Measurements from ENCODE around the gene CCR9. TPM values are rescaled to one million over a fixed set of nuclear protein-coding genes. Genes with fewer than 3 reads are reported as not detected.

The CCR9 gene
- total RNA-seq, 2 donors from 2014 or later: not detected

GRCh38 chr3:45937206-45938042 lies 51.1 kb downstream of the CCR9 start:
- no peaks in the 10 kb centered on the region for H3K27me3 ChIP-seq
- no peak overlapping the region for H3K4me3 ChIP-seq
- no peaks in the 10 kb centered on the region for H3K9me3 ChIP-seq
- DNase-seq (ENCODE audit: low spot score): no peak
- H3K36me3 ChIP-seq: peaks cover 48% of the 10 kb centered on the region
- no peak for TF ChIP-seq CTCF (IDR thresholded peaks at IDR 0.05)
- H3K27ac ChIP-seq: no peak overlapping the region
- H3K4me1 ChIP-seq: peaks cover 0 to 24% of the 10 kb centered on the region in 2 donors

- Histone ChIP-seq H3K4me3 (no peak overlapping the region), H3K27ac (no peak overlapping the region), H3K4me1 (peaks cover 0 to 27% of the 10 kb centered on the region in 2 donors), H3K36me3 (peaks cover 41% of the 10 kb centered on the region), H3K27me3 (no peaks in the 10 kb centered on the region), H3K9me3 (no peaks in the 10 kb centered on the region)
- TF ChIP-seq CTCF (IDR thresholded peaks at IDR 0.05): no peak
- DNase-seq (ENCODE audit: low spot score): no peak
These were observed 51.7 kb downstream of the CCR9 start for GRCh38 chr3:45938043-45938435.

- Histone ChIP-seq H3K27me3 (no peaks in the 10 kb centered on the region), H3K36me3 (peaks cover 35% of the 10 kb centered on the region), H3K27ac (no peak overlapping the region), H3K4me3 (no peak overlapping the region), H3K9me3 (no peaks in the 10 kb centered on the region), H3K4me1 (peaks cover 0 to 27% of the 10 kb centered on the region in 2 donors)
- peak; percentile 87 for TF ChIP-seq CTCF (IDR thresholded peaks at IDR 0.05)
- peak; percentile 93 for DNase-seq (ENCODE audit: low spot score)
These were observed 52.5 kb downstream of the CCR9 start for GRCh38 chr3:45938864-45939263.

GRCh38 chr3:45939341-45939771 lies 53.0 kb downstream of the CCR9 start:
- peaks cover 30% of the 10 kb centered on the region for H3K36me3 ChIP-seq
- no peak for TF ChIP-seq CTCF (IDR thresholded peaks at IDR 0.05)
- H3K4me1 ChIP-seq: peaks cover 0 to 27% of the 10 kb centered on the region in 2 donors
- H3K27ac ChIP-seq: no peak overlapping the region
- no peaks in the 10 kb centered on the region for H3K27me3 ChIP-seq
- H3K4me3 ChIP-seq: no peak overlapping the region
- no peak for DNase-seq (ENCODE audit: low spot score)
- no peaks in the 10 kb centered on the region for H3K9me3 ChIP-seq

- Histone ChIP-seq H3K27ac (no peak overlapping the region), H3K4me1 (peaks cover 0 to 27% of the 10 kb centered on the region in 2 donors), H3K27me3 (no peaks in the 10 kb centered on the region), H3K36me3 (peaks cover 24% of the 10 kb centered on the region), H3K9me3 (no peaks in the 10 kb centered on the region), H3K4me3 (no peak overlapping the region)
- DNase-seq (ENCODE audit: low spot score): no peak
- no peak for TF ChIP-seq CTCF (IDR thresholded peaks at IDR 0.05)
These were observed 53.8 kb downstream of the CCR9 start for GRCh38 chr3:45940004-45940780.

All from right atrium auricular region (tissue), 2 donors.